Measurements from ENCODE around the gene CUL4A. TPM values are rescaled to one million over a fixed set of nuclear protein-coding genes. Genes with fewer than 3 reads are reported as not detected.

Gene CUL4A
- total and polyA plus RNA-seq, 2 donors (not counting 3 experiments of a cell fraction or from before 2014, with no cell fraction given): 37.9 to 80.0 TPM

DNA sequence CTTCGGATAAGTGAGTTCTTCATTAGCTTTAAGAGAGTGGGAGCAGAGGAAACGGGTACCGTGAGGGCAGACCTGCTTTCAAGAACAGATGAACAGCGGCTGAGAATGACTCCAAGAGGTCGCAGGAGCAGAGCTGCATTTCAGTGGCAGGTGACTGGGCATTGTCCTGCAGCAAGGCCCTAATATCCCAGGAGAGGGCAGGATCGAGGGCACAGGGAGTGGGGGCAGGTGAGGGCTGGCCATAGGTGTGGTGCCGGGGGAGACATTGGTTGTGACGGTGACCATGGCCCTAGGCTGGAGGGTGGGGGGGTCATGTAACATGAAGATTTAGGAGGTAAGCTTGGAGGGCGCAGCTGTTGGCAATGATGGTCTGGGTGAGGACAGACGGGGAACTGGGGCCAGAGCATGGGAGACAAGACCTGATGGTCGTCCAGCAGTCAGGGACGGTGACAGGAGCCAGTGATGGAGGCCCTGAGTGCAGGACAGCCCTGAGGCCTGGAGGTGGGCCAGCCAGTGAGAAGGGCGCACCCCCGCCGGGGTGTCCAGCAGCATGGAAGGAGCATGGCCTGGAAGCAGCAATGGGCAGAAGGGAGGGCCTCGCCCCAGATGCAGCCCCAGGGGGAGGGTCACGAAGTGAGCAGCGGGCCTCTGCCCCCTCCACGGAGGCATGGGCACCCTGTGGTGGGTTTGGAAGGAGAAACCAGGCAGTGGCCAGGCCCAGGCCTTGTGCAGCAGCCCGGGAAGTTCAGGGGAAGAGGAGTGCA, 58.4 kb downstream of the CUL4A start:
- BruUV-seq (replicated peaks): no TSS peak
- H3K4me3 ChIP-seq (replicated peaks in 1 of 3; ENCODE audit: insufficient read depth in 1 of 3, low read depth in 1 of 3, low read length in 3 of 3): no peak overlapping the region
- ChIA-PET CTCF (no interaction called here), POLR2A (no interaction called here)
- H3K4me2 ChIP-seq (ENCODE audit: insufficient read depth, low read length): no peak overlapping the region
- H3K4me1 ChIP-seq (ENCODE audit: control insufficient read depth, extremely low read depth, insufficient read depth, low read length): no peaks in the 10 kb centered on the region
- no peaks in the 10 kb centered on the region for H3K27me3 ChIP-seq (ENCODE audit: control insufficient read depth in 2 of 2, insufficient read depth in 2 of 2, low read length in 2 of 2)
- DNase-seq (ENCODE audit: low read depth, low spot score): no peak
- intact Hi-C loops (cut with micrococcal nuclease): no loop called here
- no peaks in the 10 kb centered on the region for H3K9me1 ChIP-seq (replicated peaks; ENCODE audit: control insufficient read depth, extremely low read depth, insufficient read depth, low read length)
- TF ChIP-seq, protein P1, sequence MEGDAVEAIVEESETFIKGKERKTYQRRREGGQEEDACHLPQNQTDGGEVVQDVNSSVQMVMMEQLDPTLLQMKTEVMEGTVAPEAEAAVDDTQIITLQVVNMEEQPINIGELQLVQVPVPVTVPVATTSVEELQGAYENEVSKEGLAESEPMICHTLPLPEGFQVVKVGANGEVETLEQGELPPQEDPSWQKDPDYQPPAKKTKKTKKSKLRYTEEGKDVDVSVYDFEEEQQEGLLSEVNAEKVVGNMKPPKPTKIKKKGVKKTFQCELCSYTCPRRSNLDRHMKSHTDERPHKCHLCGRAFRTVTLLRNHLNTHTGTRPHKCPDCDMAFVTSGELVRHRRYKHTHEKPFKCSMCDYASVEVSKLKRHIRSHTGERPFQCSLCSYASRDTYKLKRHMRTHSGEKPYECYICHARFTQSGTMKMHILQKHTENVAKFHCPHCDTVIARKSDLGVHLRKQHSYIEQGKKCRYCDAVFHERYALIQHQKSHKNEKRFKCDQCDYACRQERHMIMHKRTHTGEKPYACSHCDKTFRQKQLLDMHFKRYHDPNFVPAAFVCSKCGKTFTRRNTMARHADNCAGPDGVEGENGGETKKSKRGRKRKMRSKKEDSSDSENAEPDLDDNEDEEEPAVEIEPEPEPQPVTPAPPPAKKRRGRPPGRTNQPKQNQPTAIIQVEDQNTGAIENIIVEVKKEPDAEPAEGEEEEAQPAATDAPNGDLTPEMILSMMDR (IDR thresholded peaks at IDR 0.05; ENCODE audit: extremely low read depth in 1 of 2, insufficient read depth in 1 of 2, low read depth in 1 of 2, low read length in 2 of 2): no peak
- no peak for TF ChIP-seq EZH2 (IDR thresholded peaks at IDR 0.05; ENCODE audit: borderline replicate concordance, low read depth, low read length, severe bottlenecking)
- no peak for TF ChIP-seq POLR2A (IDR thresholded peaks at IDR 0.05; ENCODE audit: low read depth, low read length)
- TF ChIP-seq GATA2 (IDR thresholded peaks at IDR 0.05; ENCODE audit: insufficient read depth, insufficient read length, low read depth, low read length): no peak
- TF ChIP-seq, protein P2, sequence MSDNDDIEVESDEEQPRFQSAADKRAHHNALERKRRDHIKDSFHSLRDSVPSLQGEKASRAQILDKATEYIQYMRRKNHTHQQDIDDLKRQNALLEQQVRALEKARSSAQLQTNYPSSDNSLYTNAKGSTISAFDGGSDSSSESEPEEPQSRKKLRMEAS (IDR thresholded peaks at IDR 0.05; ENCODE audit: insufficient read depth, insufficient read length): no peak
- TF ChIP-seq MYC (IDR thresholded peaks at IDR 0.05; ENCODE audit: low read depth, low read length): no peak
- no peak for TF ChIP-seq POLR2AphosphoS5 (IDR thresholded peaks at IDR 0.05; ENCODE audit: insufficient read depth, low read depth, low read length)
- no peak for TF ChIP-seq JUN (IDR thresholded peaks at IDR 0.05; ENCODE audit: borderline replicate concordance, insufficient read depth, insufficient read length, low read depth)
- no peak for TF ChIP-seq FOS (IDR thresholded peaks at IDR 0.05; ENCODE audit: borderline replicate concordance, insufficient read depth, low read length)
- no peaks in the 10 kb centered on the region for H4K20me1 ChIP-seq (replicated peaks; ENCODE audit: control insufficient read depth, extremely low read depth, insufficient read depth, low read length)
- no peaks in the 10 kb centered on the region for H3K9me3 ChIP-seq (replicated peaks; ENCODE audit: control insufficient read depth, insufficient read depth, low read length)
- no peak for FAIRE-seq
- no peak overlapping the region for H3K9ac ChIP-seq (replicated peaks; ENCODE audit: extremely low read depth, insufficient read depth, low read length)
- H3K36me3 ChIP-seq (ENCODE audit: control insufficient read depth in 2 of 2, extremely low read depth in 1 of 2, insufficient read depth in 2 of 2, low read length in 2 of 2): peaks cover 3 to 8% of the 10 kb centered on the region in 2 experiments
- dilution Hi-C loops (cut with MboI; ENCODE audit: extremely low pct_ligation_motif_present, low sequenced_read_pairs): no loop called here
- no peak overlapping the region for H3K27ac ChIP-seq (ENCODE audit: insufficient read depth, low read depth, low read length)
- H2AFZ ChIP-seq (ENCODE audit: low read depth, low read length): no peak overlapping the region
- no peaks in the 10 kb centered on the region for H3K79me2 ChIP-seq (ENCODE audit: control insufficient read depth, insufficient read depth, low read length)

All from endothelial cell of umbilical vein (primary cell).